Measurements from ENCODE around the gene UQCC3.

Gene UQCC3

GRCh38 chr11:62652161-62653006 is 19.1 kb upstream of the UQCC3 start:
- ChIA-PET POLR2A (interaction anchor here (0.6 to 5.1 kb wide), 29 partner anchors 8 to 234 kb away, joined by 3 to 90 read pairs (median 5); partner anchors contain the start of genes B3GAT3, C11orf98, CSKMT and HNRNPUL2), CTCF (no interaction called here)
- no peak for TF ChIP-seq PKNOX1 (IDR thresholded peaks at IDR 0.05)
- no peak for TF ChIP-seq BHLHE40 (IDR thresholded peaks at IDR 0.05; ENCODE audit: borderline replicate concordance)
- no peak for TF ChIP-seq ARNT (IDR thresholded peaks at IDR 0.05)
- TF ChIP-seq SUZ12 (IDR thresholded peaks at IDR 0.05) = no peak
- no peak for TF ChIP-seq LEF1 (IDR thresholded peaks at IDR 0.05; ENCODE audit: borderline replicate concordance)
- no peak for TF ChIP-seq NFRKB (IDR thresholded peaks at IDR 0.05)
- no peak for TF ChIP-seq FOXA1 (IDR thresholded peaks at IDR 0.05)
- no peak for TF ChIP-seq ELF4 (IDR thresholded peaks at IDR 0.05)
- no peak for TF ChIP-seq FOXM1 (IDR thresholded peaks at IDR 0.05; ENCODE audit: borderline replicate concordance)
- TF ChIP-seq ZNF384 (IDR thresholded peaks at IDR 0.05) = no peak
- TF ChIP-seq HDGF (IDR thresholded peaks at IDR 0.05; ENCODE audit: borderline replicate concordance) = no peak
- TF ChIP-seq L3MBTL2 (conservative IDR thresholded peaks at IDR 0.05) = no peak
- no peak for TF ChIP-seq TARDBP (IDR thresholded peaks at IDR 0.05)
- DNase-seq (ENCODE audit: extremely low spot score) = no peak

GRCh38 chr11:62654297-62654696 is 17.2 kb upstream of the UQCC3 start:
- POLR2A ChIA-PET = interaction anchor here (1.4 to 5.1 kb wide), 6 partner anchors 8 to 63 kb away, joined by 3 to 90 read pairs (median 8); partner anchors contain the start of genes B3GAT3, C11orf98, CSKMT and LBHD1
- no peak for DNase-seq (ENCODE audit: extremely low spot score)
- CTCF ChIA-PET = no interaction called here
- TF ChIP-seq FOXA1 (IDR thresholded peaks at IDR 0.05) (no peak), LEF1 (IDR thresholded peaks at IDR 0.05; ENCODE audit: borderline replicate concordance) (no peak), ZNF384 (IDR thresholded peaks at IDR 0.05) (no peak), ARNT (IDR thresholded peaks at IDR 0.05) (no peak), BHLHE40 (IDR thresholded peaks at IDR 0.05; ENCODE audit: borderline replicate concordance) (no peak), HDGF (IDR thresholded peaks at IDR 0.05; ENCODE audit: borderline replicate concordance) (no peak), PKNOX1 (IDR thresholded peaks at IDR 0.05) (no peak), L3MBTL2 (conservative IDR thresholded peaks at IDR 0.05) (no peak), TARDBP (IDR thresholded peaks at IDR 0.05) (no peak), NFRKB (IDR thresholded peaks at IDR 0.05) (no peak), FOXM1 (IDR thresholded peaks at IDR 0.05; ENCODE audit: borderline replicate concordance) (no peak), CTBP1 (IDR thresholded peaks at IDR 0.05; ENCODE audit: borderline replicate concordance) (no peak), SP1 (IDR thresholded peaks at IDR 0.05) (no peak)

- CTCF ChIA-PET = no interaction called here
- TF ChIP-seq ZNF384 (IDR thresholded peaks at IDR 0.05) = no peak
- TF ChIP-seq ARNT (IDR thresholded peaks at IDR 0.05) = no peak
- TF ChIP-seq HDGF (IDR thresholded peaks at IDR 0.05; ENCODE audit: borderline replicate concordance) = no peak
- TF ChIP-seq FOXA1 (IDR thresholded peaks at IDR 0.05) = no peak
- no peak for TF ChIP-seq ELF4 (IDR thresholded peaks at IDR 0.05)
- no peak for TF ChIP-seq TARDBP (IDR thresholded peaks at IDR 0.05)
- no peak for TF ChIP-seq FOXM1 (IDR thresholded peaks at IDR 0.05; ENCODE audit: borderline replicate concordance)
- no peak for TF ChIP-seq PKNOX1 (IDR thresholded peaks at IDR 0.05)
- POLR2A ChIA-PET = interaction anchor here (1.2 to 5.1 kb wide), 4 partner anchors 7 to 185 kb away, joined by 3 to 90 read pairs (median 32); partner anchors contain the start of genes C11orf98, CSKMT, GANAB and LBHD1
- DNase-seq (ENCODE audit: extremely low spot score) = no peak
These were observed 14.6 kb upstream of the UQCC3 start for GRCh38 chr11:62656796-62657429.

- no peak for TF ChIP-seq FOXM1 (IDR thresholded peaks at IDR 0.05; ENCODE audit: borderline replicate concordance)
- no peak for TF ChIP-seq PKNOX1 (IDR thresholded peaks at IDR 0.05)
- TF ChIP-seq ARNT (IDR thresholded peaks at IDR 0.05) = no peak
- no peak for TF ChIP-seq ELF4 (IDR thresholded peaks at IDR 0.05)
- no peak for TF ChIP-seq HDGF (IDR thresholded peaks at IDR 0.05; ENCODE audit: borderline replicate concordance)
- no peak for TF ChIP-seq BHLHE40 (IDR thresholded peaks at IDR 0.05; ENCODE audit: borderline replicate concordance)
- no peak for TF ChIP-seq TARDBP (IDR thresholded peaks at IDR 0.05)
- TF ChIP-seq LEF1 (IDR thresholded peaks at IDR 0.05; ENCODE audit: borderline replicate concordance) = no peak
- no peak for TF ChIP-seq L3MBTL2 (conservative IDR thresholded peaks at IDR 0.05)
- no peak for TF ChIP-seq CTBP1 (IDR thresholded peaks at IDR 0.05; ENCODE audit: borderline replicate concordance)
- TF ChIP-seq FOXK2 (IDR thresholded peaks at IDR 0.05) = no peak
- DNase-seq (ENCODE audit: extremely low spot score) = no peak
These were observed 6.9 kb upstream of the UQCC3 start for GRCh38 chr11:62664405-62665074.

More at GRCh38 chr11:62664405-62665074, 6.9 kb upstream of the UQCC3 start:
- ChIA-PET CTCF (no interaction called here), POLR2A (interaction anchor here (0.6 to 3.7 kb wide), 29 partner anchors 10 to 377 kb away, joined by 3 to 90 read pairs (median 5); partner anchors contain the start of genes B3GAT3, EEF1G, EML3 and GANAB)

All from HEK293T (cell line).